OCI-LY3 (cell line): Measurements from ENCODE around the gene ABHD17A.

Source experiments
- H2AFZ ChIP-seq: fragments of 200-600, 300-600 bp; shearing (Covaris generic); 2 replicates; pipeline ENCODE4 v1.6.0; 2014; ENCODE audit warnings: antibody characterized with exemption, low read depth, low read length
- H3K27ac ChIP-seq: fragments of 200-600, 300-600 bp; sonication (generic); 2 replicates; pipeline ENCODE4 v1.5.1; 2014; ENCODE audit warnings: mild to moderate bottlenecking, low read length, moderate library complexity, mixed read lengths
- H3K27me3 ChIP-seq: fragments of 200-600, 300-600 bp; sonication (generic); 2 replicates; pipeline ENCODE4 v1.6.1; 2014; ENCODE audit warnings: low read depth, low read length, mixed read lengths
- H3K36me3 ChIP-seq: fragments of 200-600, 300-600 bp; sonication (generic); replicated peaks from 2 replicates; pipeline ENCODE3; 2014; ENCODE audit warnings: low read depth, low read length, mixed read lengths
- H3K4me1 ChIP-seq: fragments of 300-600, 200-600 bp; sonication (generic); 2 replicates; pipeline ENCODE4 v1.6.1; 2014; ENCODE audit warnings: low read length, mixed read lengths
- H3K4me2 ChIP-seq: fragments of 200-600, 300-600 bp; sonication (generic); 2 replicates; pipeline ENCODE4 v1.6.1; 2014; ENCODE audit warnings: low read length, mixed read lengths
- H3K4me3 ChIP-seq: fragments of 300-600, 200-600 bp; sonication (generic); 2 replicates; pipeline ENCODE4 v1.5.1; 2014; ENCODE audit warnings: antibody characterized with exemption, mild to moderate bottlenecking, low read length, moderate library complexity
- H3K79me2 ChIP-seq: fragments of 300-600, 200-600 bp; shearing (Covaris generic); 2 replicates; pipeline ENCODE4 v1.6.1; 2014; ENCODE audit warnings: mild to moderate bottlenecking, low read length, mixed read lengths
- H3K9ac ChIP-seq: fragments of 300-600, 200-600 bp; shearing (Covaris generic); 2 replicates; pipeline ENCODE4 v1.6.0; 2014; ENCODE audit warnings: mild to moderate bottlenecking, low read length, moderate library complexity
- H3K9me3 ChIP-seq: fragments of 200-600, 300-600 bp; shearing (Covaris generic); 2 replicates; pipeline ENCODE4 v1.6.1; 2014; ENCODE audit warnings: low read length, mixed read lengths; ENCODE audit not compliant: insufficient read depth
- H4K20me1 ChIP-seq: fragments of 200-600, 300-600 bp; sonication (generic); 2 replicates; pipeline ENCODE4 v1.6.1; 2016; ENCODE audit warnings: low read length, mixed read lengths; ENCODE audit not compliant: insufficient read depth
- CTCF ChIP-seq: fragments of 200-600, 300-600 bp; sonication (generic); IDR thresholded peaks from 2 replicates; pipeline ENCODE4 v1.5.1; 2014; ENCODE audit warnings: antibody characterized with exemption, low read length, low read depth
- EZH2phosphoT487 ChIP-seq: fragments of 200-600 bp; shearing (Covaris generic); IDR thresholded peaks from 2 replicates; pipeline ENCODE4 v1.6.1; 2018; ENCODE audit warnings: antibody characterized with exemption, mixed run types, low read depth

ABHD17A gene

GRCh38 chr19:1920644-1921043 is 35.3 kb upstream of the ABHD17A start:
- H3K4me2 ChIP-seq: peak overlapping the region; percentile 66
- no peak overlapping the region for H3K27ac ChIP-seq
- TF ChIP-seq CTCF (no peak), EZH2phosphoT487 (no peak)
- H3K4me3 ChIP-seq: no peak overlapping the region
- no peaks in the 10 kb centered on the region for H3K27me3 ChIP-seq
- no peaks in the 10 kb centered on the region for H3K9me3 ChIP-seq
- H4K20me1 ChIP-seq: peaks cover 7% of the 10 kb centered on the region
- H3K4me1 ChIP-seq: peaks cover 46% of the 10 kb centered on the region
- H3K9ac ChIP-seq: no peak overlapping the region; the same call in 1 of the 2 replicates
- H3K36me3 ChIP-seq: peaks cover 54% of the 10 kb centered on the region
- 0 out of 2 replicates have a peak, but pooled peaks cover 4% of the 10 kb centered on the region for H3K79me2 ChIP-seq
- no peak overlapping the region for H2AFZ ChIP-seq

GRCh38 chr19:1918975-1919374 is 33.7 kb upstream of the ABHD17A start:
- H4K20me1 ChIP-seq: peaks cover 17% of the 10 kb centered on the region
- H3K9me3 ChIP-seq: no peaks in the 10 kb centered on the region
- H3K4me3 ChIP-seq: no peak overlapping the region
- peaks cover 40% of the 10 kb centered on the region for H3K4me1 ChIP-seq
- TF ChIP-seq EZH2phosphoT487 (no peak), CTCF (no peak)
- peaks cover 19% of the 10 kb centered on the region for H3K79me2 ChIP-seq
- no peak overlapping the region for H2AFZ ChIP-seq
- H3K27ac ChIP-seq: no peak overlapping the region
- no peak overlapping the region for H3K4me2 ChIP-seq
- no peaks in the 10 kb centered on the region for H3K27me3 ChIP-seq
- no peak overlapping the region for H3K9ac ChIP-seq
- H3K36me3 ChIP-seq: peaks cover 55% of the 10 kb centered on the region

- H3K9me3 ChIP-seq: no peaks in the 10 kb centered on the region
- no peak overlapping the region for H3K4me2 ChIP-seq
- peaks cover 59% of the 10 kb centered on the region for H3K36me3 ChIP-seq
- no peak overlapping the region for H3K4me3 ChIP-seq
- peaks cover 28% of the 10 kb centered on the region for H4K20me1 ChIP-seq
- H3K79me2 ChIP-seq: peaks cover 29% of the 10 kb centered on the region
- no peak overlapping the region for H3K9ac ChIP-seq
- no peaks in the 10 kb centered on the region for H3K27me3 ChIP-seq
- no peak overlapping the region for H3K27ac ChIP-seq
- H2AFZ ChIP-seq: no peak overlapping the region
- TF ChIP-seq CTCF (no peak), EZH2phosphoT487 (no peak)
- H3K4me1 ChIP-seq: peaks cover 31% of the 10 kb centered on the region
Measured at GRCh38 chr19:1917926-1918325, 32.6 kb upstream of the ABHD17A start.

GRCh38 chr19:1917146-1917545 is 31.9 kb upstream of the ABHD17A start:
- no peaks in the 10 kb centered on the region for H3K27me3 ChIP-seq
- H3K4me3 ChIP-seq: no peak overlapping the region
- no peak overlapping the region for H3K27ac ChIP-seq
- H4K20me1 ChIP-seq: peaks cover 36% of the 10 kb centered on the region
- no peak overlapping the region for H3K9ac ChIP-seq
- peaks cover 33% of the 10 kb centered on the region for H3K79me2 ChIP-seq
- TF ChIP-seq EZH2phosphoT487 (no peak), CTCF (no peak)
- H3K9me3 ChIP-seq: no peaks in the 10 kb centered on the region
- H3K4me2 ChIP-seq: no peak overlapping the region
- H3K4me1 ChIP-seq: peaks cover 23% of the 10 kb centered on the region
- H3K36me3 ChIP-seq: peaks cover 61% of the 10 kb centered on the region
- H2AFZ ChIP-seq: no peak overlapping the region
